HEK293T (cell line): ENCODE results near the gene NOL4L.

Experiments used
- CTCF ChIA-PET: fragments of 350-600 bp; formaldehyde crosslinking; extraction: SDS; loops from one replicate; lab custom pipeline; 2021; ENCODE audit warnings: antibody characterized with exemption, inconsistent platforms; lab: Yijun Ruan, JAX
- POLR2A ChIA-PET: fragments of 350-600 bp; formaldehyde crosslinking; extraction: SDS; loops from one replicate; lab custom pipeline; 2020; ENCODE audit warnings: antibody characterized with exemption, inconsistent platforms; lab: Yijun Ruan, JAX
- DNase-seq: peaks from one replicate; pipeline ENCODE4 v3.0.0; 2012; ENCODE audit warnings: mixed read lengths; ENCODE audit errors: extremely low spot score
- ARNT ChIP-seq: fragments of 450-650 bp; IDR thresholded peaks from 2 replicates; pipeline ENCODE4 v1.6.1; 2017; ENCODE audit warnings: mild to moderate bottlenecking
- BHLHE40 ChIP-seq: fragments of 450-650 bp; IDR thresholded peaks from 2 replicates; pipeline ENCODE4 v1.6.1; 2016; ENCODE audit warnings: mild to moderate bottlenecking, moderate library complexity, borderline replicate concordance
- CTBP1 ChIP-seq: fragments of 450-650 bp; IDR thresholded peaks from 2 replicates; pipeline ENCODE4 v1.6.1; 2016; ENCODE audit warnings: borderline replicate concordance
- ELF4 ChIP-seq: fragments of 450-650 bp; IDR thresholded peaks from 2 replicates; pipeline ENCODE4 v1.6.1; 2017; ENCODE audit warnings: antibody characterized with exemption
- FOXA1 ChIP-seq: fragments of 450-650 bp; IDR thresholded peaks from 2 replicates; pipeline ENCODE4 v1.6.1; 2016; ENCODE audit warnings: mild to moderate bottlenecking
- FOXK2 ChIP-seq: fragments of 450-650 bp; IDR thresholded peaks from 2 replicates; pipeline ENCODE4 v1.6.1; 2016; ENCODE audit warnings: mild to moderate bottlenecking
- FOXM1 ChIP-seq: fragments of 450-650 bp; IDR thresholded peaks from 2 replicates; pipeline ENCODE4 v1.6.1; 2017; ENCODE audit warnings: mild to moderate bottlenecking, borderline replicate concordance
- HDGF ChIP-seq: fragments of 450-650 bp; IDR thresholded peaks from 2 replicates; pipeline ENCODE4 v1.6.1; 2017; ENCODE audit warnings: antibody characterized with exemption, borderline replicate concordance
- L3MBTL2 ChIP-seq: fragments of 450-650 bp; conservative IDR thresholded peaks from 2 replicates; pipeline ENCODE4 v1.6.1; 2016; ENCODE audit warnings: mild to moderate bottlenecking
- LEF1 ChIP-seq: fragments of 450-650 bp; IDR thresholded peaks from 2 replicates; pipeline ENCODE4 v1.6.1; 2017; ENCODE audit warnings: mild to moderate bottlenecking, borderline replicate concordance
- NFRKB ChIP-seq: fragments of 450-650 bp; IDR thresholded peaks from 2 replicates; pipeline ENCODE4 v1.6.1; 2016; ENCODE audit warnings: mild to moderate bottlenecking, moderate library complexity
- PKNOX1 ChIP-seq: fragments of 450-650 bp; IDR thresholded peaks from 2 replicates; pipeline ENCODE4 v1.6.1; 2016
- SP1 ChIP-seq: fragments of 450-650 bp; IDR thresholded peaks from 2 replicates; pipeline ENCODE4 v1.6.1; 2017
- SUZ12 ChIP-seq: fragments of 450-650 bp; IDR thresholded peaks from 2 replicates; pipeline ENCODE4 v1.6.1; 2016; ENCODE audit warnings: mild to moderate bottlenecking
- TARDBP ChIP-seq: fragments of 450-650 bp; IDR thresholded peaks from 2 replicates; pipeline ENCODE4 v1.6.1; 2016
- ZNF384 ChIP-seq: fragments of 450-650 bp; IDR thresholded peaks from 2 replicates; pipeline ENCODE4 v1.6.1; 2016

Gene NOL4L

GRCh38 chr20:32508775-32509119 is 76.4 kb downstream of the NOL4L start:
- POLR2A ChIA-PET: interaction anchor here (0.6 kb wide), 1 partner anchor 62 kb away, joined by 3 read pairs; no protein-coding TSS in a partner anchor
- CTCF ChIA-PET: interaction anchor here (1.3 kb wide), 1 partner anchor 14 kb away, joined by 4 read pairs; no protein-coding TSS in a partner anchor
- no peak for TF ChIP-seq FOXM1
- TF ChIP-seq BHLHE40: no peak
- TF ChIP-seq PKNOX1: no peak
- no peak for TF ChIP-seq LEF1
- TF ChIP-seq FOXA1: no peak
- no peak for TF ChIP-seq NFRKB
- TF ChIP-seq SUZ12: no peak
- TF ChIP-seq ELF4: no peak
- no peak for TF ChIP-seq L3MBTL2
- no peak for TF ChIP-seq SP1
- no peak for DNase-seq

- CTCF ChIA-PET: interaction anchor here (1.3 kb wide), 1 partner anchor 14 kb away, joined by 4 read pairs; no protein-coding TSS in a partner anchor
- POLR2A ChIA-PET: interaction anchor here (0.6 kb wide), 1 partner anchor 62 kb away, joined by 3 read pairs; no protein-coding TSS in a partner anchor
- no peak for DNase-seq
- TF ChIP-seq FOXA1: no peak
- no peak for TF ChIP-seq SUZ12
- no peak for TF ChIP-seq L3MBTL2
- no peak for TF ChIP-seq HDGF
- TF ChIP-seq SP1: no peak
- TF ChIP-seq ELF4: no peak
- no peak for TF ChIP-seq CTBP1
Measured at GRCh38 chr20:32507998-32508774, 76.9 kb downstream of the NOL4L start.

GRCh38 chr20:32506721-32507120 is 78.4 kb downstream of the NOL4L start:
- ChIA-PET POLR2A (no interaction called here), CTCF (no interaction called here)
- DNase-seq: no peak
- no peak for TF ChIP-seq TARDBP
- TF ChIP-seq HDGF: no peak
- TF ChIP-seq ELF4: no peak
- no peak for TF ChIP-seq NFRKB
- TF ChIP-seq CTBP1: no peak
- no peak for TF ChIP-seq SP1
- TF ChIP-seq FOXA1: no peak
- no peak for TF ChIP-seq ZNF384
- TF ChIP-seq ARNT: no peak
- TF ChIP-seq SUZ12: no peak
- no peak for TF ChIP-seq FOXM1
- no peak for TF ChIP-seq BHLHE40
- no peak for TF ChIP-seq LEF1
- no peak for TF ChIP-seq FOXK2
- no peak for TF ChIP-seq PKNOX1
- no peak for TF ChIP-seq L3MBTL2

- no peak for DNase-seq
- CTCF ChIA-PET: no interaction called here
- TF ChIP-seq SP1 (no peak), HDGF (no peak), ARNT (no peak), ELF4 (no peak), FOXM1 (no peak), BHLHE40 (no peak), TARDBP (no peak), LEF1 (no peak), PKNOX1 (no peak), NFRKB (no peak), FOXK2 (no peak), CTBP1 (no peak), FOXA1 (no peak)
- POLR2A ChIA-PET: no interaction called here
Measured at GRCh38 chr20:32505723-32506473, 79.2 kb downstream of the NOL4L start.

GRCh38 chr20:32501709-32502108 is 83.4 kb downstream of the NOL4L start:
- no peak for TF ChIP-seq FOXM1
- no peak for TF ChIP-seq TARDBP
- no peak for TF ChIP-seq L3MBTL2
- no peak for TF ChIP-seq SP1
- TF ChIP-seq NFRKB: no peak
- TF ChIP-seq ZNF384: no peak
- TF ChIP-seq FOXA1: no peak
- TF ChIP-seq PKNOX1: no peak
- no peak for TF ChIP-seq CTBP1
- TF ChIP-seq FOXK2: no peak
- no peak for TF ChIP-seq BHLHE40
- TF ChIP-seq ELF4: no peak
- CTCF ChIA-PET: no interaction called here
- no peak for DNase-seq
- POLR2A ChIA-PET: no interaction called here
